B cell (primary cell): Measurements from ENCODE around the gene PEX14.

Experiments used
- EZH2 ChIP-seq: IDR thresholded peaks from 2 replicates; pipeline ENCODE4 v1.6.1; 2012; ENCODE audit warnings: borderline replicate concordance, low read depth, mild to moderate bottlenecking, moderate library complexity, low read length; ENCODE audit not compliant: insufficient read depth, poor library complexity, severe bottlenecking
- TF ChIP-seq, protein P1 (sequence below): fragments of 200-600 bp; IDR thresholded peaks from one replicate; pipeline ENCODE4 v1.8.0; 2022; ENCODE audit warnings: antibody characterized with exemption, mild to moderate bottlenecking

- TF ChIP-seq, protein P1, sequence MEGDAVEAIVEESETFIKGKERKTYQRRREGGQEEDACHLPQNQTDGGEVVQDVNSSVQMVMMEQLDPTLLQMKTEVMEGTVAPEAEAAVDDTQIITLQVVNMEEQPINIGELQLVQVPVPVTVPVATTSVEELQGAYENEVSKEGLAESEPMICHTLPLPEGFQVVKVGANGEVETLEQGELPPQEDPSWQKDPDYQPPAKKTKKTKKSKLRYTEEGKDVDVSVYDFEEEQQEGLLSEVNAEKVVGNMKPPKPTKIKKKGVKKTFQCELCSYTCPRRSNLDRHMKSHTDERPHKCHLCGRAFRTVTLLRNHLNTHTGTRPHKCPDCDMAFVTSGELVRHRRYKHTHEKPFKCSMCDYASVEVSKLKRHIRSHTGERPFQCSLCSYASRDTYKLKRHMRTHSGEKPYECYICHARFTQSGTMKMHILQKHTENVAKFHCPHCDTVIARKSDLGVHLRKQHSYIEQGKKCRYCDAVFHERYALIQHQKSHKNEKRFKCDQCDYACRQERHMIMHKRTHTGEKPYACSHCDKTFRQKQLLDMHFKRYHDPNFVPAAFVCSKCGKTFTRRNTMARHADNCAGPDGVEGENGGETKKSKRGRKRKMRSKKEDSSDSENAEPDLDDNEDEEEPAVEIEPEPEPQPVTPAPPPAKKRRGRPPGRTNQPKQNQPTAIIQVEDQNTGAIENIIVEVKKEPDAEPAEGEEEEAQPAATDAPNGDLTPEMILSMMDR = no peak
- no peak for TF ChIP-seq EZH2
Observed at GRCh38 chr1:10497109-10497508, 22.4 kb downstream of the PEX14 start.
